HCT116 (cell line): ENCODE data around the gene KRT82. TPM values are rescaled to one million over a fixed set of nuclear protein-coding genes. Genes with fewer than 3 reads are reported as not detected.

Experiments used
- ATAC-seq: fragments of 200-7000 bp; cut with Tn5 transposase; 2 replicates; pipeline ENCODE4 v1.9.1; 2020; ENCODE audit warnings: mild to moderate bottlenecking, moderate library complexity
- BruUV-seq: library from RNA; stranded (reverse); fragments of 400-500 nt; replicated peaks from 2 replicates; lab custom pipeline; 2021; lab: Mats Ljungman, UMichigan
- CTCF ChIA-PET: fragments of 300-600 bp; sonication (Branson Sonifier 250); formaldehyde crosslinking; loops from one replicate; lab custom pipeline; 2021; ENCODE audit warnings: antibody characterized with exemption; lab: Charles Lee
- POLR2A ChIA-PET: fragments of 300-600, 350-600 bp; sonication (Branson Sonifier 250); formaldehyde crosslinking; loops from one replicate; lab custom pipeline; 2021; ENCODE audit warnings: antibody characterized with exemption; lab: Charles Lee
- RAD21 ChIA-PET, 2 experiments: fragments of 300-600 bp; sonication (Branson Sonifier 250); formaldehyde crosslinking; loops; one replicate each; lab custom pipeline; 2023; ENCODE audit warnings: low total read pairs in 2 of 2; ENCODE audit not compliant: uncharacterized antibody in 2 of 2, unreplicated experiment in 2 of 2, low non-redundant PET in 1 of 2; lab: Charles Lee
- DNase-seq: peaks from one replicate; pipeline ENCODE4 v3.0.0-alpha.2; 2010; ENCODE audit warnings: low read depth, low spot score
- H2AFZ ChIP-seq: fragments of 200-600 bp; shearing (Covaris generic), sonication (generic); 2 replicates; pipeline ENCODE4 v1.6.1; 2017; ENCODE audit warnings: low read depth, mixed run types, mixed read lengths, antibody characterized with exemption, low read length; ENCODE audit not compliant: poor library complexity, severe bottlenecking
- H3K27ac ChIP-seq: 2 replicates; pipeline ENCODE4 v1.5.1; 2012; ENCODE audit warnings: low read depth, low read length
- H3K27me3 ChIP-seq: fragments of 200-600 bp; sonication (generic); 2 replicates; pipeline ENCODE4 v1.6.1; 2016; ENCODE audit warnings: mixed run types, low read length, mixed read lengths; ENCODE audit not compliant: insufficient read depth
- H3K36me3 ChIP-seq, 2 experiments: fragments of 200-500 bp in 1 of 2; fragments of 200-600 bp in 1 of 2; sonication (Bioruptor generic) in 1 of 2; sonication (generic) in 1 of 2; 2 replicates each; pipeline versions ENCODE4 v1.5.1 to v1.6.1; 2014 to 2016; ENCODE audit warnings: low read length in 2 of 2, inconsistent platforms in 1 of 2, mixed read lengths in 1 of 2, mixed run types in 1 of 2; ENCODE audit not compliant: insufficient read depth in 2 of 2, control insufficient read depth in 1 of 2
- H3K4me1 ChIP-seq, 2 experiments: fragments of 200-600 bp in 1 of 2; sonication (generic) in 1 of 2; 2 replicates each; pipeline versions ENCODE4 v1.5.1 to v1.6.1; 2012 to 2017; ENCODE audit warnings: low read length in 2 of 2, inconsistent platforms in 1 of 2, mild to moderate bottlenecking in 1 of 2, mixed read lengths in 1 of 2, mixed run types in 1 of 2, moderate library complexity in 1 of 2; ENCODE audit not compliant: insufficient read depth in 2 of 2, control insufficient read depth in 1 of 2
- H3K4me2 ChIP-seq: fragments of 200-600 bp; sonication (generic); 2 replicates; pipeline ENCODE4 v1.6.1; 2017; ENCODE audit warnings: mixed run types, low read length, mixed read lengths
- H3K4me3 ChIP-seq, 2 experiments: fragments of 200-600 bp in 1 of 2; sonication (generic) in 1 of 2; replicated peaks in 1 of 2; 2 replicates each; pipeline ENCODE4 v1.5.1; 2011 to 2016; ENCODE audit warnings: low read length in 2 of 2, control low read depth in 1 of 2, low read depth in 1 of 2, mild to moderate bottlenecking in 1 of 2, mixed read lengths in 1 of 2, mixed run types in 1 of 2
- H3K79me2 ChIP-seq: fragments of 200-600 bp; sonication (generic); 2 replicates; pipeline ENCODE4 v1.6.1; 2017; ENCODE audit warnings: mild to moderate bottlenecking, mixed run types, low read length, moderate library complexity, mixed read lengths; ENCODE audit not compliant: insufficient read depth
- H3K9ac ChIP-seq: fragments of 200-600 bp; sonication (generic); 2 replicates; pipeline ENCODE4 v1.6.1; 2016; ENCODE audit warnings: low read length, mixed read lengths
- H3K9me2 ChIP-seq: fragments of 200-600 bp; sonication (generic), shearing (Covaris generic); 2 replicates; pipeline ENCODE4 v1.6.1; 2017; ENCODE audit warnings: mixed run types, mild to moderate bottlenecking, moderate library complexity; ENCODE audit not compliant: insufficient read depth
- H3K9me3 ChIP-seq, 2 experiments: fragments of 200-500 bp in 1 of 2; fragments of 200-600 bp in 1 of 2; sonication (Bioruptor generic) in 1 of 2; sonication (generic) in 1 of 2; 2 replicates each; pipeline ENCODE4 v1.6.1; 2014 to 2017; ENCODE audit warnings: low read length in 2 of 2, mixed read lengths in 2 of 2, inconsistent platforms in 1 of 2, low read depth in 1 of 2, mild to moderate bottlenecking in 1 of 2, mixed run types in 1 of 2, moderate library complexity in 1 of 2; ENCODE audit not compliant: control insufficient read depth in 1 of 2, insufficient read depth in 1 of 2
- H4K20me1 ChIP-seq: fragments of 200-600 bp; sonication (generic), shearing (Covaris generic); 2 replicates; pipeline ENCODE4 v1.6.1; 2017; ENCODE audit warnings: mixed run types, mild to moderate bottlenecking, moderate library complexity; ENCODE audit not compliant: insufficient read depth
- CBX3 ChIP-seq: IDR thresholded peaks from 2 replicates; pipeline ENCODE4 v1.6.1; 2012; ENCODE audit warnings: low read depth
- CEBPB ChIP-seq: IDR thresholded peaks from 2 replicates; pipeline ENCODE4 v1.6.1; 2012; ENCODE audit warnings: low read depth
- CTCF ChIP-seq, 3 experiments: fragments of 200-600 bp in 1 of 3; sonication (generic) in 1 of 3; IDR thresholded peaks in 2 of 3; conservative IDR thresholded peaks in 1 of 3; 2 replicates each; pipeline ENCODE4 v1.5.1; 2012 to 2017; ENCODE audit warnings: low read depth in 2 of 3, low read length in 2 of 3, antibody characterized with exemption in 1 of 3, borderline replicate concordance in 1 of 3, control low read depth in 1 of 3, mild to moderate bottlenecking in 1 of 3, mixed read lengths in 1 of 3, mixed run types in 1 of 3, moderate library complexity in 1 of 3; ENCODE audit not compliant: insufficient read depth in 1 of 3
- EGR1 ChIP-seq: IDR thresholded peaks from 2 replicates; pipeline ENCODE4 v1.6.1; 2012; ENCODE audit warnings: low read depth
- ELF1 ChIP-seq: IDR thresholded peaks from 2 replicates; pipeline ENCODE4 v1.6.1; 2012; ENCODE audit warnings: low read depth, borderline replicate concordance
- JUND ChIP-seq: IDR thresholded peaks from 2 replicates; pipeline ENCODE4 v1.6.1; 2012
- POLR2AphosphoS5 ChIP-seq: IDR thresholded peaks from 2 replicates; pipeline ENCODE4 v1.6.1; 2011; ENCODE audit warnings: mild to moderate bottlenecking, low read depth, low read length, moderate library complexity
- REST ChIP-seq: IDR thresholded peaks from 2 replicates; pipeline ENCODE4 v1.6.1; 2012; ENCODE audit warnings: low read depth
- SIN3A ChIP-seq: IDR thresholded peaks from 2 replicates; pipeline ENCODE4 v1.6.1; 2012; ENCODE audit warnings: low read depth
- SRF ChIP-seq: IDR thresholded peaks from 2 replicates; pipeline ENCODE4 v1.6.1; 2012; ENCODE audit warnings: low read depth
- TCF7L2 ChIP-seq: IDR thresholded peaks from 2 replicates; pipeline ENCODE4 v1.7.0; 2011; ENCODE audit warnings: borderline replicate concordance, inconsistent platforms; ENCODE audit not compliant: insufficient read depth, insufficient read length; ENCODE audit errors: extremely low read depth
- YY1 ChIP-seq: IDR thresholded peaks from 2 replicates; pipeline ENCODE4 v1.6.1; 2011; ENCODE audit warnings: low read length, low read depth, moderate library complexity, mild to moderate bottlenecking; ENCODE audit not compliant: insufficient replicate concordance; ENCODE audit errors: extremely low read depth
- ZBTB33 ChIP-seq: IDR thresholded peaks from 2 replicates; pipeline ENCODE4 v1.6.1; 2011; ENCODE audit warnings: mild to moderate bottlenecking, low read length, moderate library complexity; ENCODE audit not compliant: insufficient replicate concordance; ENCODE audit errors: extremely low read depth
- ZFX ChIP-seq: fragments of 450-650 bp; IDR thresholded peaks from 2 replicates; pipeline ENCODE4 v1.6.1; 2017
- ZNF274 ChIP-seq: fragments of 200-500 bp; sonication (Bioruptor generic); IDR thresholded peaks from 2 replicates; pipeline ENCODE4 v1.6.1; 2014; ENCODE audit warnings: mild to moderate bottlenecking, low read depth, low read length, inconsistent platforms
- intact Hi-C: fragments of 100-400 bp; cut with micrococcal nuclease; formaldehyde crosslinking; loops from 2 replicates; pipeline ENCODE4 v1.10.0; 2022
- total RNA-seq: library from RNA; stranded (reverse); gene quantifications from one replicate; pipeline ENCODE4 v1.2.1, GENCODE V29; 2021; ENCODE audit not compliant: unreplicated experiment

KRT82 gene
- total RNA-seq, 1 experiment from 2014 or later: not detected

GRCh38 chr12:52387859-52388258 lies 18.3 kb downstream of the KRT82 start:
- no peak overlapping the region for H3K27ac ChIP-seq
- no peak for ATAC-seq
- ChIA-PET CTCF (interaction anchor here (1.7 to 3.1 kb wide), 2 partner anchors 8 to 492 kb away, joined by 4 to 17 read pairs; no protein-coding TSS in a partner anchor), RAD21 (no interaction called here), POLR2A (no interaction called here)
- peaks cover 0 to 20% of the 10 kb centered on the region in 2 experiments; a peak in 1 of 4 replicates for H3K4me1 ChIP-seq
- BruUV-seq: no TSS peak
- no peak for DNase-seq
- no peaks in the 10 kb centered on the region for H3K27me3 ChIP-seq
- H3K36me3 ChIP-seq: no peaks in the 10 kb centered on the region
- no peak overlapping the region for H3K4me3 ChIP-seq
- H3K79me2 ChIP-seq: no peaks in the 10 kb centered on the region
- TF ChIP-seq CTCF (IDR thresholded peaks at IDR 0.05 in 2 of 3, conservative IDR thresholded peaks at IDR 0.05 in 1 of 3; ENCODE audit: borderline replicate concordance in 1 of 3, insufficient read depth in 1 of 3, low read depth in 2 of 3, low read length in 2 of 3) (no peak), ZBTB33 (no peak), POLR2AphosphoS5 (no peak), REST (no peak), JUND (no peak), EGR1 (no peak), ELF1 (no peak), CEBPB (no peak), YY1 (no peak), SRF (no peak), TCF7L2 (no peak), SIN3A (no peak), CBX3 (no peak), ZNF274 (no peak), ZFX (no peak)
- no peak overlapping the region for H2AFZ ChIP-seq
- intact Hi-C loops: no loop called here
- H3K9me2 ChIP-seq: no peaks in the 10 kb centered on the region
- H4K20me1 ChIP-seq: no peaks in the 10 kb centered on the region
- no peaks in the 10 kb centered on the region for H3K9me3 ChIP-seq
- H3K9ac ChIP-seq: no peak overlapping the region
- no peak overlapping the region for H3K4me2 ChIP-seq
